Left ventricle myocardium superior (tissue), 1 donor: ENCODE measurements around the gene PNPLA1. TPM values are rescaled to one million over a fixed set of nuclear protein-coding genes. Genes with fewer than 3 reads are reported as not detected.

Experiments used
- ATAC-seq: fragments of 200-7000 bp; cut with Tn5 transposase; one replicate; pipeline ENCODE4 v1.9.1; 2020; ENCODE audit warnings: mild to moderate bottlenecking, moderate library complexity
- DNase-seq: peaks from one replicate; pipeline ENCODE4 v3.0.0-alpha.2; 2020
- intact Hi-C: fragments of 100-400 bp; cut with micrococcal nuclease; formaldehyde crosslinking; loops from one replicate; pipeline ENCODE4 v1.11.0; 2022
- long read RNA-seq: library from polyadenylated mRNA; unstranded; transcript quantifications from one replicate; pipeline ENCODE4 v2.0.0, GENCODE V29; 2021
- total RNA-seq: library from RNA; stranded (reverse); fragmentation: NEBNext Ultra II Directional; extraction: Animal tissue kit (Norgen Biotek cat#: 25700); gene quantifications from one replicate; pipeline ENCODE4 v1.2.1, GENCODE V29; 2021
- donor health status: DM: no; HTN: yes; CAD: no; lungs with severe emphysema.

Gene PNPLA1
- total RNA-seq, result not detected
- long read RNA-seq, result 0 reads

GRCh38 chr6:36269834-36270705 is at the start of gene PNPLA1:
TSS of gene PNPLA1 (plus strand) at chr6:36270060. CDS start at chr6:36270460, 400 bp downstream.
- DNase-seq (no peak), ATAC-seq (no peak)
- intact Hi-C loops, result no loop called here

GRCh38 chr6:36220226-36220625 is 49.6 kb upstream of the PNPLA1 start:
- ATAC-seq, result no peak
- DNase-seq, result no peak
- intact Hi-C loops, result no loop called here

- ATAC-seq (no peak), DNase-seq (no peak)
- intact Hi-C loops, result no loop called here
These were observed 48.2 kb upstream of the PNPLA1 start for GRCh38 chr6:36221674-36222073.

GRCh38 chr6:36222924-36223323 is 46.9 kb upstream of the PNPLA1 start:
- no peak for DNase-seq
- no peak for ATAC-seq
- intact Hi-C loops, result no loop called here

- DNase-seq (no peak), ATAC-seq (no peak)
- intact Hi-C loops, result no loop called here
These were observed 46.2 kb upstream of the PNPLA1 start for GRCh38 chr6:36223706-36224105.

- intact Hi-C loops, result no loop called here
- ATAC-seq (no peak), DNase-seq (no peak)
These were observed 44.9 kb upstream of the PNPLA1 start for GRCh38 chr6:36224918-36225461.

GRCh38 chr6:36226438-36227047 is 43.3 kb upstream of the PNPLA1 start:
- intact Hi-C loops, result no loop called here
- ATAC-seq, result no peak

GRCh38 chr6:36227379-36228228 is 42.3 kb upstream of the PNPLA1 start:
- intact Hi-C loops, result no loop called here
- DNase-seq, result no peak
- no peak for ATAC-seq

More at GRCh38 chr6:36226438-36227047, 43.3 kb upstream of the PNPLA1 start:
- DNase-seq, result no peak

GRCh38 chr6:36229223-36229622 is 40.6 kb upstream of the PNPLA1 start:
- intact Hi-C loops, result no loop called here
- DNase-seq (no peak), ATAC-seq (no peak)

- intact Hi-C loops, result no loop called here
- no peak for DNase-seq
- ATAC-seq, result no peak
These were observed 39.5 kb upstream of the PNPLA1 start for GRCh38 chr6:36230371-36230770.

GRCh38 chr6:36232172-36232571 is 37.7 kb upstream of the PNPLA1 start:
- no peak for ATAC-seq
- no peak for DNase-seq
- intact Hi-C loops, result no loop called here

- DNase-seq (no peak), ATAC-seq (no peak)
- intact Hi-C loops, result no loop called here
These were observed 34.6 kb upstream of the PNPLA1 start for GRCh38 chr6:36235309-36235708.

- no peak for ATAC-seq
- no peak for DNase-seq
- intact Hi-C loops, result no loop called here
These were observed 34.0 kb upstream of the PNPLA1 start for GRCh38 chr6:36235862-36236261.

GRCh38 chr6:36239774-36240173 is 30.1 kb upstream of the PNPLA1 start:
- ATAC-seq (no peak), DNase-seq (no peak)
- intact Hi-C loops, result no loop called here

- ATAC-seq, result no peak
- DNase-seq, result no peak
- intact Hi-C loops, result no loop called here
These were observed 28.1 kb upstream of the PNPLA1 start for GRCh38 chr6:36241728-36242127.

GRCh38 chr6:36242161-36242560 is 27.7 kb upstream of the PNPLA1 start:
- ATAC-seq (no peak), DNase-seq (no peak)
- intact Hi-C loops, result no loop called here

GRCh38 chr6:36242626-36243025 is 27.2 kb upstream of the PNPLA1 start:
- ATAC-seq, result no peak
- intact Hi-C loops, result no loop called here
- DNase-seq, result no peak

GRCh38 chr6:36243562-36244212 is 26.2 kb upstream of the PNPLA1 start:
- ATAC-seq, result no peak
- no peak for DNase-seq
- intact Hi-C loops, result no loop called here

GRCh38 chr6:36244641-36245280 is 25.1 kb upstream of the PNPLA1 start:
- intact Hi-C loops, result no loop called here
- ATAC-seq, result no peak
- DNase-seq, result no peak
